MG63 (cell line): ENCODE data around the gene RANBP9. TPM values are rescaled to one million over a fixed set of nuclear protein-coding genes. Genes with fewer than 3 reads are reported as not detected.

Experiments used
- DNase-seq: peaks from one replicate; pipeline ENCODE4 v3.0.0-alpha.2; 2020
- H3K27me3 ChIP-seq: fragments of 250-450 bp; sonication (Bioruptor Pico); 2 replicates; pipeline ENCODE4 v1.5.1; 2020; ENCODE audit warnings: mild to moderate bottlenecking, moderate library complexity
- H3K36me3 ChIP-seq: fragments of 250-450 bp; sonication (Bioruptor Pico); 2 replicates; pipeline ENCODE4 v1.5.1; 2020; ENCODE audit warnings: mild to moderate bottlenecking, moderate library complexity
- H3K4me3 ChIP-seq: fragments of 250-450 bp; sonication (Bioruptor Pico); 2 replicates; pipeline ENCODE4 v1.5.1; 2020; ENCODE audit warnings: mild to moderate bottlenecking, moderate library complexity
- H3K9me3 ChIP-seq: fragments of 250-450 bp; sonication (Bioruptor Pico); 2 replicates; pipeline ENCODE4 v1.5.1; 2020; ENCODE audit warnings: mild to moderate bottlenecking, moderate library complexity
- total RNA-seq: library from RNA; depleted of rRNA; stranded (reverse); fragments of >200 nt; shearing (Covaris generic); gene quantifications from 2 replicates; pipeline ENCODE4 v1.2.3, GENCODE V29; 2014; ENCODE audit warnings: low replicate concordance

The RANBP9 gene
- total RNA-seq, 1 experiment from 2014 or later = 45.2 TPM

- peaks cover 11% of the 10 kb centered on the region for H3K36me3 ChIP-seq
- no peaks in the 10 kb centered on the region for H3K9me3 ChIP-seq
- DNase-seq = no peak
- no peak overlapping the region for H3K4me3 ChIP-seq
- H3K27me3 ChIP-seq = no peaks in the 10 kb centered on the region
Measured at GRCh38 chr6:13604546-13605416, 106.9 kb downstream of the RANBP9 start.

- no peaks in the 10 kb centered on the region for H3K9me3 ChIP-seq
- no peak overlapping the region for H3K4me3 ChIP-seq
- no peak for DNase-seq
- H3K36me3 ChIP-seq = peaks cover 11% of the 10 kb centered on the region
- H3K27me3 ChIP-seq = no peaks in the 10 kb centered on the region
Measured at GRCh38 chr6:13604135-13604534, 107.5 kb downstream of the RANBP9 start.

GRCh38 chr6:13600036-13600435 is 111.6 kb downstream of the RANBP9 start:
- DNase-seq = no peak
- Histone ChIP-seq H3K9me3 (no peaks in the 10 kb centered on the region), H3K4me3 (no peak overlapping the region), H3K36me3 (peaks cover 25% of the 10 kb centered on the region), H3K27me3 (no peaks in the 10 kb centered on the region)

GRCh38 chr6:13597073-13597472 is 114.6 kb downstream of the RANBP9 start:
- H3K4me3 ChIP-seq = no peak overlapping the region
- H3K27me3 ChIP-seq = no peaks in the 10 kb centered on the region
- no peak for DNase-seq
- H3K36me3 ChIP-seq = peaks cover 27% of the 10 kb centered on the region
- H3K9me3 ChIP-seq = no peaks in the 10 kb centered on the region

- no peak overlapping the region for H3K4me3 ChIP-seq
- H3K27me3 ChIP-seq = no peaks in the 10 kb centered on the region
- H3K9me3 ChIP-seq = no peaks in the 10 kb centered on the region
- no peak for DNase-seq
- H3K36me3 ChIP-seq = peaks cover 36% of the 10 kb centered on the region
Measured at GRCh38 chr6:13593720-13594119, 117.9 kb downstream of the RANBP9 start.

GRCh38 chr6:13593103-13593502 is 118.5 kb downstream of the RANBP9 start:
- Histone ChIP-seq H3K27me3 (no peaks in the 10 kb centered on the region), H3K36me3 (peaks cover 40% of the 10 kb centered on the region), H3K9me3 (no peaks in the 10 kb centered on the region), H3K4me3 (no peak overlapping the region)
- DNase-seq = no peak

- Histone ChIP-seq H3K9me3 (no peaks in the 10 kb centered on the region), H3K4me3 (no peak overlapping the region), H3K27me3 (no peaks in the 10 kb centered on the region), H3K36me3 (peaks cover 36% of the 10 kb centered on the region)
- no peak for DNase-seq
Measured at GRCh38 chr6:13591205-13591921, 120.3 kb downstream of the RANBP9 start.

- Histone ChIP-seq H3K36me3 (peaks cover 33% of the 10 kb centered on the region), H3K9me3 (no peaks in the 10 kb centered on the region), H3K27me3 (no peaks in the 10 kb centered on the region), H3K4me3 (no peak overlapping the region)
- DNase-seq = no peak
Measured at GRCh38 chr6:13590574-13591153, 121.0 kb downstream of the RANBP9 start.

GRCh38 chr6:13589801-13590200 is 121.8 kb downstream of the RANBP9 start:
- Histone ChIP-seq H3K9me3 (no peaks in the 10 kb centered on the region), H3K4me3 (no peak overlapping the region), H3K27me3 (no peaks in the 10 kb centered on the region), H3K36me3 (peaks cover 26% of the 10 kb centered on the region)
- no peak for DNase-seq

GRCh38 chr6:13586603-13587542 is 124.8 kb downstream of the RANBP9 start:
- Histone ChIP-seq H3K27me3 (no peaks in the 10 kb centered on the region), H3K9me3 (no peaks in the 10 kb centered on the region), H3K36me3 (peaks cover 30% of the 10 kb centered on the region), H3K4me3 (no peak overlapping the region)
- no peak for DNase-seq

GRCh38 chr6:13581700-13582229 is 129.9 kb downstream of the RANBP9 start:
- Histone ChIP-seq H3K4me3 (no peak overlapping the region), H3K27me3 (no peaks in the 10 kb centered on the region), H3K36me3 (peaks cover 9% of the 10 kb centered on the region), H3K9me3 (peaks cover 6% of the 10 kb centered on the region; the same call in 1 of the 2 replicates)
- no peak for DNase-seq

GRCh38 chr6:13579911-13580310 is 131.7 kb downstream of the RANBP9 start:
- H3K27me3 ChIP-seq = no peaks in the 10 kb centered on the region
- H3K9me3 ChIP-seq = peaks cover 9% of the 10 kb centered on the region; the same call in 1 of the 2 replicates
- H3K4me3 ChIP-seq = no peak overlapping the region
- no peak for DNase-seq
- H3K36me3 ChIP-seq = peaks cover 9% of the 10 kb centered on the region

- peaks cover 1% of the 10 kb centered on the region for H3K36me3 ChIP-seq
- DNase-seq = no peak
- no peaks in the 10 kb centered on the region for H3K27me3 ChIP-seq
- H3K4me3 ChIP-seq = no peak overlapping the region
- peaks cover 9% of the 10 kb centered on the region; the same call in 1 of the 2 replicates for H3K9me3 ChIP-seq
Measured at GRCh38 chr6:13577926-13578325, 133.7 kb downstream of the RANBP9 start.

- H3K36me3 ChIP-seq = peaks cover 6% of the 10 kb centered on the region
- DNase-seq = no peak
- no peaks in the 10 kb centered on the region for H3K27me3 ChIP-seq
- H3K9me3 ChIP-seq = peaks cover 9% of the 10 kb centered on the region; the same call in 1 of the 2 replicates
- no peak overlapping the region for H3K4me3 ChIP-seq
Measured at GRCh38 chr6:13576017-13576416, 135.6 kb downstream of the RANBP9 start.

- Histone ChIP-seq H3K9me3 (peaks cover 9% of the 10 kb centered on the region; the same call in 1 of the 2 replicates), H3K36me3 (peaks cover 6% of the 10 kb centered on the region), H3K4me3 (peak overlapping the region; percentile 74), H3K27me3 (no peaks in the 10 kb centered on the region)
- no peak for DNase-seq
Measured at GRCh38 chr6:13575377-13575775, 136.3 kb downstream of the RANBP9 start.
